SK-N-MC (cell line): ENCODE results near the gene PHTF1.

ENCODE experiments used
- DNase-seq: peaks from one replicate; pipeline ENCODE4 v3.0.0-alpha.2; 2011; ENCODE audit warnings: low read depth, low spot score
- H3K27ac ChIP-seq: fragments of 200-600 bp; sonication (generic); 2 replicates; pipeline ENCODE4 v1.5.1; 2016; ENCODE audit warnings: mixed run types
- H3K36me3 ChIP-seq: fragments of 200-600 bp; sonication (generic); 2 replicates; pipeline ENCODE4 v1.6.1; 2017; ENCODE audit warnings: antibody characterized with exemption, low read length, mixed read lengths; ENCODE audit not compliant: insufficient read depth
- H3K4me3 ChIP-seq: fragments of 200-600 bp; sonication (generic); 2 replicates; pipeline ENCODE4 v1.5.1; 2016
- H3K9ac ChIP-seq: fragments of 200-600 bp; sonication (generic); 2 replicates; pipeline ENCODE4 v1.8.0; 2017; ENCODE audit warnings: mixed run types, mixed read lengths; ENCODE audit not compliant: insufficient read length
- H3K9me3 ChIP-seq: fragments of 200-600 bp; sonication (generic); 2 replicates; pipeline ENCODE4 v1.6.1; 2017; ENCODE audit warnings: low read depth, mild to moderate bottlenecking, antibody characterized with exemption, low read length, moderate library complexity, mixed read lengths
- EZH2 ChIP-seq: fragments of 200-600 bp; sonication (generic); IDR thresholded peaks from one replicate; pipeline ENCODE4 v1.6.1; 2017; ENCODE audit warnings: antibody characterized with exemption
- FOXP2 ChIP-seq: optimal IDR thresholded peaks from 2 replicates; pipeline ENCODE3; 2011; ENCODE audit warnings: mild to moderate bottlenecking, moderate library complexity; ENCODE audit not compliant: insufficient read depth; ENCODE audit errors: extremely low read length, control extremely low read depth
- POLR2AphosphoS5 ChIP-seq: IDR thresholded peaks from 2 replicates; pipeline ENCODE4 v1.6.1; 2012; ENCODE audit warnings: mild to moderate bottlenecking, low read depth, low read length, borderline replicate concordance

PHTF1 gene

GRCh38 chr1:113793878-113794834, 34.9 kb upstream of the PHTF1 start:
- DNase-seq, result no peak
- no peak overlapping the region for H3K4me3 ChIP-seq
- H3K9ac ChIP-seq, result no peak overlapping the region
- no peaks in the 10 kb centered on the region for H3K9me3 ChIP-seq
- H3K36me3 ChIP-seq, result peaks cover 49% of the 10 kb centered on the region
- no peak overlapping the region for H3K27ac ChIP-seq
- TF ChIP-seq EZH2, result no peak

GRCh38 chr1:113792986-113793385, 33.7 kb upstream of the PHTF1 start:
- DNase-seq, result no peak
- no peak overlapping the region for H3K9ac ChIP-seq
- peaks cover 45% of the 10 kb centered on the region for H3K36me3 ChIP-seq
- no peak overlapping the region for H3K4me3 ChIP-seq
- no peaks in the 10 kb centered on the region for H3K9me3 ChIP-seq
- TF ChIP-seq POLR2AphosphoS5 (no peak), FOXP2 (no peak), EZH2 (no peak)
- no peak overlapping the region; the same call in 1 of the 2 replicates for H3K27ac ChIP-seq

- Histone ChIP-seq H3K4me3 (no peak overlapping the region), H3K9ac (no peak overlapping the region), H3K9me3 (no peaks in the 10 kb centered on the region), H3K27ac (no peak overlapping the region), H3K36me3 (peaks cover 40% of the 10 kb centered on the region)
- no peak for DNase-seq
- TF ChIP-seq POLR2AphosphoS5 (no peak), FOXP2 (no peak), EZH2 (no peak)
Observed at GRCh38 chr1:113792471-113792870, 33.2 kb upstream of the PHTF1 start.

- no peak for DNase-seq
- TF ChIP-seq POLR2AphosphoS5, result no peak
- no peak for TF ChIP-seq FOXP2
- TF ChIP-seq EZH2, result no peak
- H3K27ac ChIP-seq, result no peak overlapping the region
- H3K36me3 ChIP-seq, result peaks cover 11% of the 10 kb centered on the region
- H3K9me3 ChIP-seq, result no peaks in the 10 kb centered on the region
- H3K9ac ChIP-seq, result no peak overlapping the region
- H3K4me3 ChIP-seq, result no peak overlapping the region
Observed at GRCh38 chr1:113788802-113789201, 29.5 kb upstream of the PHTF1 start.

DNA sequence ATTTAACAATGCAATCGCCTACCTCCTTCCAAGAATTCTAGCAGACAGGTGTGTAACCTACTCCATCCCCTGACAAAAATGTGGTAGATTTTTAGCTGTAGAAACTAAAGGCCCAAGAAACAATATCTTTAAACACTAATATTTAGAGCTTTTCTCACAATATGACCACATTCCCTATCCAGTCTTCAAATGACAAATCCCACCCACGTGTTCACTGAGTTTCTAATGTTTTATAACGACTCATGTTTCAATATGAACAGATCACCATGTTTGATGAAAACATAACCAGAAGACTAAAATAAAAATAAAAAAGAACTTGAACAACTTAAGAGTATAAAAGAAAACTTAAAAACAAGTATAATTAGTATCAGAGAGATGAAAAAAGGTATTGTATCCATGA, 28.4 kb upstream of the PHTF1 start:
- Histone ChIP-seq H3K27ac (no peak overlapping the region), H3K9ac (no peak overlapping the region), H3K9me3 (no peaks in the 10 kb centered on the region), H3K36me3 (peaks cover 6% of the 10 kb centered on the region; the same call in 1 of the 2 replicates), H3K4me3 (no peak overlapping the region)
- DNase-seq, result no peak
- no peak for TF ChIP-seq POLR2AphosphoS5
- TF ChIP-seq FOXP2, result no peak
- no peak for TF ChIP-seq EZH2

- no peak overlapping the region for H3K4me3 ChIP-seq
- no peak for DNase-seq
- H3K36me3 ChIP-seq, result peaks cover 6% of the 10 kb centered on the region; the same call in 1 of the 2 replicates
- H3K27ac ChIP-seq, result peak overlapping the region; percentile 42; the same call in 1 of the 2 replicates
- no peak overlapping the region for H3K9ac ChIP-seq
- TF ChIP-seq FOXP2 (no peak), POLR2AphosphoS5 (no peak)
- no peaks in the 10 kb centered on the region for H3K9me3 ChIP-seq
Observed at GRCh38 chr1:113786069-113786468, 26.8 kb upstream of the PHTF1 start.

GRCh38 chr1:113784104-113784779, 25.0 kb upstream of the PHTF1 start:
- DNase-seq, result no peak

More at GRCh38 chr1:113784104-113784779, 25.0 kb upstream of the PHTF1 start:
- no peaks in the 10 kb centered on the region for H3K9me3 ChIP-seq
- H3K4me3 ChIP-seq, result no peak overlapping the region
- peak overlapping the region; percentile 83 for H3K27ac ChIP-seq
- H3K9ac ChIP-seq, result no peak overlapping the region
- H3K36me3 ChIP-seq, result peaks cover 1% of the 10 kb centered on the region
- TF ChIP-seq POLR2AphosphoS5 (no peak), EZH2 (no peak), FOXP2 (no peak)
